HEK293 (cell line): Measurements from ENCODE around the gene UBE2D4.

Experiments used
- CTCF ChIA-PET: fragments of 350-600 bp; formaldehyde crosslinking; extraction: SDS; loops from one replicate; lab custom pipeline; 2021; ENCODE audit warnings: antibody characterized with exemption; lab: Yijun Ruan, JAX
- POLR2A ChIA-PET: fragments of 300-600 bp; formaldehyde crosslinking; extraction: SDS; loops from one replicate; lab custom pipeline; 2020; ENCODE audit warnings: antibody characterized with exemption, inconsistent platforms; lab: Yijun Ruan, JAX
- H3K27ac ChIP-seq: fragments of 200-500 bp; sonication (Bioruptor generic); 2 replicates; pipeline ENCODE4 v1.5.1; 2014; ENCODE audit warnings: low read depth, low read length, control low read depth, inconsistent platforms; ENCODE audit errors: extremely low read depth
- H3K36me3 ChIP-seq, 2 experiments: fragments of 200-500 bp in 1 of 2; sonication (Bioruptor generic) in 1 of 2; 1 replicate in 1 of 2; 2 replicates in 1 of 2; pipeline ENCODE4 v1.5.1; 2014 to 2017; ENCODE audit warnings: inconsistent platforms in 2 of 2, low read length in 2 of 2; ENCODE audit not compliant: control insufficient read depth in 2 of 2, insufficient read depth in 1 of 2
- H3K4me1 ChIP-seq: fragments of 200-500 bp; sonication (Bioruptor generic); 2 replicates; pipeline ENCODE4 v1.5.1; 2014; ENCODE audit warnings: mild to moderate bottlenecking, low read length, inconsistent platforms; ENCODE audit not compliant: control insufficient read depth, insufficient read depth
- H3K4me3 ChIP-seq: 2 replicates; pipeline ENCODE4 v1.5.1; 2011; ENCODE audit warnings: low read depth, mild to moderate bottlenecking, control low read depth, low read length, moderate library complexity
- H3K9me3 ChIP-seq: fragments of 200-500 bp; sonication (Bioruptor generic); 2 replicates; pipeline ENCODE4 v1.5.1; 2014; ENCODE audit warnings: low read depth, low read length, inconsistent platforms; ENCODE audit not compliant: control insufficient read depth, insufficient read depth
- MZF1 ChIP-seq: fragments of 450-650 bp; formaldehyde crosslinking; IDR thresholded peaks from 2 replicates; pipeline ENCODE4 v1.5.1; 2017; ENCODE audit warnings: missing biosample characterization, missing genetic modification characterization, borderline replicate concordance
- OSR2 ChIP-seq: fragments of 450-650 bp; formaldehyde crosslinking; IDR thresholded peaks from 2 replicates; pipeline ENCODE4 v1.5.1; 2016; ENCODE audit warnings: missing biosample characterization, missing genetic modification characterization
- SP3 ChIP-seq: fragments of 450-650 bp; formaldehyde crosslinking; IDR thresholded peaks from 2 replicates; pipeline ENCODE4 v1.5.1; 2016; ENCODE audit warnings: missing biosample characterization, missing genetic modification characterization
- SP7 ChIP-seq: fragments of 450-650 bp; formaldehyde crosslinking; IDR thresholded peaks from 2 replicates; pipeline ENCODE4 v1.5.1; 2016; ENCODE audit warnings: missing biosample characterization, missing genetic modification characterization
- WT1 ChIP-seq: fragments of 450-650 bp; formaldehyde crosslinking; IDR thresholded peaks from 2 replicates; pipeline ENCODE4 v1.5.1; 2016; ENCODE audit warnings: missing biosample characterization, missing genetic modification characterization
- YY1 ChIP-seq: fragments of 450-650 bp; formaldehyde crosslinking; IDR thresholded peaks from 2 replicates; pipeline ENCODE4 v1.5.1; 2018; ENCODE audit warnings: missing biosample characterization, missing genetic modification characterization
- ZFP69B ChIP-seq: fragments of 450-650 bp; formaldehyde crosslinking; IDR thresholded peaks from 2 replicates; pipeline ENCODE4 v1.5.1; 2016; ENCODE audit warnings: missing biosample characterization, missing genetic modification characterization
- ZNF112 ChIP-seq: fragments of 450-650 bp; formaldehyde crosslinking; IDR thresholded peaks from 2 replicates; pipeline ENCODE4 v1.5.0; 2017; ENCODE audit warnings: missing biosample characterization, missing genetic modification characterization
- ZNF114 ChIP-seq: fragments of 450-650 bp; formaldehyde crosslinking; IDR thresholded peaks from 2 replicates; pipeline ENCODE4 v1.5.0; 2017; ENCODE audit warnings: missing biosample characterization, missing genetic modification characterization
- ZNF140 ChIP-seq: fragments of 450-650 bp; formaldehyde crosslinking; IDR thresholded peaks from 2 replicates; pipeline ENCODE4 v1.5.1; 2016; ENCODE audit warnings: missing biosample characterization, missing genetic modification characterization
- ZNF335 ChIP-seq: fragments of 450-650 bp; formaldehyde crosslinking; conservative IDR thresholded peaks from 2 replicates; pipeline ENCODE4 v1.5.1; 2016; ENCODE audit warnings: missing biosample characterization, missing genetic modification characterization
- ZNF354C ChIP-seq: fragments of 450-650 bp; formaldehyde crosslinking; IDR thresholded peaks from 2 replicates; pipeline ENCODE4 v1.5.1; 2016; ENCODE audit warnings: missing biosample characterization, missing genetic modification characterization, low read depth, borderline replicate concordance
- ZNF404 ChIP-seq: fragments of 450-650 bp; formaldehyde crosslinking; IDR thresholded peaks from 2 replicates; pipeline ENCODE4 v1.5.1; 2017; ENCODE audit warnings: missing biosample characterization, missing genetic modification characterization
- ZNF433 ChIP-seq: fragments of 450-650 bp; formaldehyde crosslinking; IDR thresholded peaks from 2 replicates; pipeline ENCODE4 v1.5.1; 2016; ENCODE audit warnings: missing biosample characterization, missing genetic modification characterization, low read depth
- ZNF514 ChIP-seq: fragments of 450-650 bp; formaldehyde crosslinking; IDR thresholded peaks from 2 replicates; pipeline ENCODE4 v1.5.1; 2016; ENCODE audit warnings: missing biosample characterization, missing genetic modification characterization
- ZNF549 ChIP-seq: fragments of 450-650 bp; IDR thresholded peaks from 2 replicates; pipeline ENCODE4 v1.5.1; 2018; ENCODE audit warnings: missing biosample characterization, missing genetic modification characterization, mild to moderate bottlenecking, inconsistent platforms, moderate library complexity
- ZNF560 ChIP-seq: fragments of 450-650 bp; formaldehyde crosslinking; IDR thresholded peaks from 2 replicates; pipeline ENCODE4 v1.5.1; 2017; ENCODE audit warnings: missing biosample characterization, missing genetic modification characterization, borderline replicate concordance
- ZNF692 ChIP-seq: fragments of 450-650 bp; formaldehyde crosslinking; IDR thresholded peaks from 2 replicates; pipeline ENCODE4 v1.5.1; 2016; ENCODE audit warnings: missing biosample characterization, missing genetic modification characterization
- ZNF768 ChIP-seq: fragments of 450-650 bp; formaldehyde crosslinking; IDR thresholded peaks from 2 replicates; pipeline ENCODE4 v1.5.1; 2018; ENCODE audit warnings: missing biosample characterization, mild to moderate bottlenecking, missing genetic modification characterization
- TF ChIP-seq, protein P1 (sequence below): fragments of 450-650 bp; formaldehyde crosslinking; IDR thresholded peaks from 2 replicates; pipeline ENCODE4 v1.5.1; 2016; ENCODE audit warnings: missing biosample characterization, missing genetic modification characterization
- TF ChIP-seq, protein P2 (sequence below): fragments of 450-650 bp; formaldehyde crosslinking; IDR thresholded peaks from 2 replicates; pipeline ENCODE4 v1.5.1; 2016; ENCODE audit warnings: missing biosample characterization, missing genetic modification characterization, borderline replicate concordance

The UBE2D4 gene

DNA sequence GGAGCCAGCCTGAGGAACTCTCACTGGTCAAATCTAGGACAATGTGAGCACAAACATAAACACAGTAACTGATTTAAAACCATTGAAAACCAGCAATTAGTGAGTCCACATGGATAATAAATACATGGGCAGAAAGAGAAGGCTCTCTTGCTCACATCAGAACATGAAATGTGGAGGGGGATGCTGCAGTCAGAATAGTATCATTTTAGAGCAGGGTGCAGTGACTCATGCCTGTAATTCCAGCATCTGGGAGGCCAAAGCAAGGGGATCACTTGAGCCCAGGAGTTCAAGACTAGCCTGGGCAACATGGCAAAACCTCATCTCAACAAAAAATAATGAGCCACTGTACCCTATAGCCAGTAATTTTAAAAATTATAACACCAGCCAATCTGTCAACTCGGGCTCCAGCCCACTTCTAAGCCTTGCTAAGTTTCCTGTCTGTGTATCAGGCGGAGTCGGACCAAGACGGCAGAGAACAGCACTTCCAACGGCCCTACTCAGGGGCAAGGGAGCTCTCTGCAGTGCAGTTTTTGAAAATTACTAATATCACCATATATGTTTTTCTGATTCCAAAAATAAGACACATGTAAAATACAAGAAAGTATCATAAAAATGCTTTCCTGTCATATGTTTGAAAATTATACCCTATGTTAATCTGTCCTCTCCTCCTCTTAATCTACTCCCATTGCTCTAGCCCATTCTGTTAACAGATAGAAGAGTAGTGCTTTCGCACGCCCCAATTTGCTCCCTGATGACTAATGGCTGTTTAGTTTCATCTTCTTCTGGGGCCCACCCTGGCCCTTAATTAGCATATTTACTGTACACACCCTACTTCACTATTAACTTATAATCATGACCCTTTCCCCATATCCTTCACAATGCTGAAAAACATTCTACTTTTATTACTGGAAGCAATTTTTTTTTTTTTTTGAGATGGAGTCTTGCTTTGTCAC, 37.0 kb upstream of the UBE2D4 start:
- Histone ChIP-seq H3K9me3 (no peaks in the 10 kb centered on the region), H3K4me3 (no peak overlapping the region), H3K4me1 (0 out of 2 replicates have a peak, but pooled peaks cover 2% of the 10 kb centered on the region), H3K27ac (no peak overlapping the region), H3K36me3 (peaks cover 13 to 16% of the 10 kb centered on the region in 2 experiments)
- CTCF ChIA-PET = no interaction called here
- TF ChIP-seq ZNF514 (tag by site-specific recombination) (peak; percentile 8; the same call in 1 of the 2 replicates), ZNF768 (tag by site-specific recombination) (no peak), OSR2 (tag by site-specific recombination) (no peak), MZF1 (tag by site-specific recombination) (0 out of 2 replicates have a peak, but pooled peaks have one; percentile 43), ZNF692 (0 out of 2 replicates have a peak, but pooled peaks have one; percentile 51), ZFP69B (tag by site-specific recombination) (peak; percentile 80; the same call in 1 of the 2 replicates), SP7 (tag by site-specific recombination) (peak; percentile 88), ZNF114 (tag by site-specific recombination) (no peak)
- TF ChIP-seq, protein P1, sequence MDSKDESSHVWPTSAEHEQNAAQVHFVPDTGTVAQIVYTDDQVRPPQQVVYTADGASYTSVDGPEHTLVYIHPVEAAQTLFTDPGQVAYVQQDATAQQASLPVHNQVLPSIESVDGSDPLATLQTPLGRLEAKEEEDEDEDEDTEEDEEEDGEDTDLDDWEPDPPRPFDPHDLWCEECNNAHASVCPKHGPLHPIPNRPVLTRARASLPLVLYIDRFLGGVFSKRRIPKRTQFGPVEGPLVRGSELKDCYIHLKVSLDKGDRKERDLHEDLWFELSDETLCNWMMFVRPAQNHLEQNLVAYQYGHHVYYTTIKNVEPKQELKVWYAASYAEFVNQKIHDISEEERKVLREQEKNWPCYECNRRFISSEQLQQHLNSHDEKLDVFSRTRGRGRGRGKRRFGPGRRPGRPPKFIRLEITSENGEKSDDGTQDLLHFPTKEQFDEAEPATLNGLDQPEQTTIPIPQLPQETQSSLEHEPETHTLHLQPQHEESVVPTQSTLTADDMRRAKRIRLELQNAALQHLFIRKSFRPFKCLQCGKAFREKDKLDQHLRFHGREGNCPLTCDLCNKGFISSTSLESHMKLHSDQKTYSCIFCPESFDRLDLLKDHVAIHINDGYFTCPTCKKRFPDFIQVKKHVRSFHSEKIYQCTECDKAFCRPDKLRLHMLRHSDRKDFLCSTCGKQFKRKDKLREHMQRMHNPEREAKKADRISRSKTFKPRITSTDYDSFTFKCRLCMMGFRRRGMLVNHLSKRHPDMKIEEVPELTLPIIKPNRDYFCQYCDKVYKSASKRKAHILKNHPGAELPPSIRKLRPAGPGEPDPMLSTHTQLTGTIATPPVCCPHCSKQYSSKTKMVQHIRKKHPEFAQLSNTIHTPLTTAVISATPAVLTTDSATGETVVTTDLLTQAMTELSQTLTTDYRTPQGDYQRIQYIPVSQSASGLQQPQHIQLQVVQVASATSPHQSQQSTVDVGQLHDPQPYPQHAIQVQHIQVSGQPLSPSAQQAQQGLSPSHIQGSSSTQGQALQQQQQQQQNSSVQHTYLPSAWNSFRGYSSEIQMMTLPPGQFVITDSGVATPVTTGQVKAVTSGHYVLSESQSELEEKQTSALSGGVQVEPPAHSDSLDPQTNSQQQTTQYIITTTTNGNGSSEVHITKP (tag by site-specific recombination) = peak; percentile 57
- POLR2A ChIA-PET = no interaction called here

DNA sequence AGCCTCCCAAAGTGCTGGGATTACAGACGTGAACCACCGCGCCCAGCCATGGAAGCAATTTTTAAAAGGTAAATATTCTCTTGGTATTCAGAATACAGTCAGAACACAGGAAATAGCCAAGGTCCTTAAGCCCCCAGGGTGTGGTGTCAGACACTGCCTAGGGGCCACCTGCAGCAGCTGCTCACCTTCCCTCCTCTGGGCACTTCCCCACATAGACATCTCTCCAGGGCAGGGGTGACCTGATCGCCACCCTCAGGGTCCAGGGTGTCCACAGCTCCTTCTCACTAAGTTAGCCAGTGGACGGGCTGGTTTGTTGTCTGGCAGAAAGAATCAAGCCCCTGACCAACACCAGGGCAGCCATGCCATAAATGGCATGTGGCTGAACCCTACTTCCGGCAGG, 35.8 kb upstream of the UBE2D4 start:
- ChIA-PET POLR2A (interaction anchor here (1.1 to 2.2 kb wide), 2 partner anchors 11 to 21 kb away, joined by 3 to 8 read pairs; partner anchors contain the start of gene MRPS24), CTCF (interaction anchor here (0.6 to 0.7 kb wide), 2 partner anchors 53 to 1047 kb away, joined by 3 read pairs; no protein-coding TSS in a partner anchor)
- no peak overlapping the region for H3K27ac ChIP-seq
- TF ChIP-seq ZNF335 (tag by site-specific recombination) = no peak
- TF ChIP-seq ZNF549 (tag by site-specific recombination) = no peak
- no peak for TF ChIP-seq ZNF140 (tag by site-specific recombination)
- TF ChIP-seq, protein P2, sequence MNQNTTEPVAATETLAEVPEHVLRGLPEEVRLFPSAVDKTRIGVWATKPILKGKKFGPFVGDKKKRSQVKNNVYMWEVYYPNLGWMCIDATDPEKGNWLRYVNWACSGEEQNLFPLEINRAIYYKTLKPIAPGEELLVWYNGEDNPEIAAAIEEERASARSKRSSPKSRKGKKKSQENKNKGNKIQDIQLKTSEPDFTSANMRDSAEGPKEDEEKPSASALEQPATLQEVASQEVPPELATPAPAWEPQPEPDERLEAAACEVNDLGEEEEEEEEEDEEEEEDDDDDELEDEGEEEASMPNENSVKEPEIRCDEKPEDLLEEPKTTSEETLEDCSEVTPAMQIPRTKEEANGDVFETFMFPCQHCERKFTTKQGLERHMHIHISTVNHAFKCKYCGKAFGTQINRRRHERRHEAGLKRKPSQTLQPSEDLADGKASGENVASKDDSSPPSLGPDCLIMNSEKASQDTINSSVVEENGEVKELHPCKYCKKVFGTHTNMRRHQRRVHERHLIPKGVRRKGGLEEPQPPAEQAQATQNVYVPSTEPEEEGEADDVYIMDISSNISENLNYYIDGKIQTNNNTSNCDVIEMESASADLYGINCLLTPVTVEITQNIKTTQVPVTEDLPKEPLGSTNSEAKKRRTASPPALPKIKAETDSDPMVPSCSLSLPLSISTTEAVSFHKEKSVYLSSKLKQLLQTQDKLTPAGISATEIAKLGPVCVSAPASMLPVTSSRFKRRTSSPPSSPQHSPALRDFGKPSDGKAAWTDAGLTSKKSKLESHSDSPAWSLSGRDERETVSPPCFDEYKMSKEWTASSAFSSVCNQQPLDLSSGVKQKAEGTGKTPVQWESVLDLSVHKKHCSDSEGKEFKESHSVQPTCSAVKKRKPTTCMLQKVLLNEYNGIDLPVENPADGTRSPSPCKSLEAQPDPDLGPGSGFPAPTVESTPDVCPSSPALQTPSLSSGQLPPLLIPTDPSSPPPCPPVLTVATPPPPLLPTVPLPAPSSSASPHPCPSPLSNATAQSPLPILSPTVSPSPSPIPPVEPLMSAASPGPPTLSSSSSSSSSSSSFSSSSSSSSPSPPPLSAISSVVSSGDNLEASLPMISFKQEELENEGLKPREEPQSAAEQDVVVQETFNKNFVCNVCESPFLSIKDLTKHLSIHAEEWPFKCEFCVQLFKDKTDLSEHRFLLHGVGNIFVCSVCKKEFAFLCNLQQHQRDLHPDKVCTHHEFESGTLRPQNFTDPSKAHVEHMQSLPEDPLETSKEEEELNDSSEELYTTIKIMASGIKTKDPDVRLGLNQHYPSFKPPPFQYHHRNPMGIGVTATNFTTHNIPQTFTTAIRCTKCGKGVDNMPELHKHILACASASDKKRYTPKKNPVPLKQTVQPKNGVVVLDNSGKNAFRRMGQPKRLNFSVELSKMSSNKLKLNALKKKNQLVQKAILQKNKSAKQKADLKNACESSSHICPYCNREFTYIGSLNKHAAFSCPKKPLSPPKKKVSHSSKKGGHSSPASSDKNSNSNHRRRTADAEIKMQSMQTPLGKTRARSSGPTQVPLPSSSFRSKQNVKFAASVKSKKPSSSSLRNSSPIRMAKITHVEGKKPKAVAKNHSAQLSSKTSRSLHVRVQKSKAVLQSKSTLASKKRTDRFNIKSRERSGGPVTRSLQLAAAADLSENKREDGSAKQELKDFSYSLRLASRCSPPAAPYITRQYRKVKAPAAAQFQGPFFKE (tag by site-specific recombination) = no peak
- no peak for TF ChIP-seq ZNF433 (tag by site-specific recombination)
- TF ChIP-seq ZNF404 = no peak
- no peak for TF ChIP-seq ZNF560 (tag by site-specific recombination)
- TF ChIP-seq ZNF354C (tag by site-specific recombination) = no peak
- TF ChIP-seq SP3 (tag by site-specific recombination) = no peak
- no peak for TF ChIP-seq WT1 (tag by site-specific recombination)
- no peak for TF ChIP-seq ZNF112 (tag by site-specific recombination)
- TF ChIP-seq YY1 (tag by site-specific recombination) = no peak
- peaks cover 7 to 9% of the 10 kb centered on the region in 2 experiments; a peak in 2 of 3 replicates for H3K36me3 ChIP-seq
- H3K4me3 ChIP-seq = no peak overlapping the region
- H3K4me1 ChIP-seq = 0 out of 2 replicates have a peak, but pooled peaks cover 2% of the 10 kb centered on the region
- H3K9me3 ChIP-seq = no peaks in the 10 kb centered on the region
